ENCODE results near the gene EPHB1.

Gene EPHB1

GRCh38 chr3:135161425-135161824 is 366.4 kb downstream of the EPHB1 start:
- no peak for DNase-seq (ENCODE audit: low spot score)

GRCh38 chr3:135163701-135164100 is 368.6 kb downstream of the EPHB1 start:
- DNase-seq (ENCODE audit: low spot score), result no peak

GRCh38 chr3:135165260-135165659 is 370.2 kb downstream of the EPHB1 start:
- no peak for DNase-seq (ENCODE audit: low spot score)

GRCh38 chr3:135166266-135166825 is 371.3 kb downstream of the EPHB1 start:
- no peak for DNase-seq (ENCODE audit: low spot score)

GRCh38 chr3:135168822-135169221 is 373.8 kb downstream of the EPHB1 start:
- no peak for DNase-seq (ENCODE audit: low spot score)

- DNase-seq (ENCODE audit: low spot score), result no peak
Observed at GRCh38 chr3:135169651-135170050, 374.6 kb downstream of the EPHB1 start.

- no peak for DNase-seq (ENCODE audit: low spot score)
Observed at GRCh38 chr3:135170732-135171131, 375.7 kb downstream of the EPHB1 start.

GRCh38 chr3:135172191-135172869 is 377.3 kb downstream of the EPHB1 start:
- DNase-seq (ENCODE audit: low spot score), result no peak

- DNase-seq (ENCODE audit: low spot score), result no peak
Observed at GRCh38 chr3:135175728-135176277, 380.7 kb downstream of the EPHB1 start.

- no peak for DNase-seq (ENCODE audit: low spot score)
Observed at GRCh38 chr3:135176881-135177280, 381.8 kb downstream of the EPHB1 start.

- DNase-seq (ENCODE audit: low spot score), result no peak
Observed at GRCh38 chr3:135178566-135178965, 383.5 kb downstream of the EPHB1 start.

GRCh38 chr3:135181408-135181807 is 386.3 kb downstream of the EPHB1 start:
- DNase-seq (ENCODE audit: low spot score), result no peak

- DNase-seq (ENCODE audit: low spot score), result no peak
Observed at GRCh38 chr3:135182364-135182998, 387.4 kb downstream of the EPHB1 start.

- DNase-seq (ENCODE audit: low spot score), result no peak
Observed at GRCh38 chr3:135190658-135191057, 395.6 kb downstream of the EPHB1 start.

- DNase-seq (ENCODE audit: low spot score), result no peak
Observed at GRCh38 chr3:135191708-135192107, 396.6 kb downstream of the EPHB1 start.

GRCh38 chr3:135192929-135193328 is 397.9 kb downstream of the EPHB1 start:
- no peak for DNase-seq (ENCODE audit: low spot score)

- no peak for DNase-seq (ENCODE audit: low spot score)
Observed at GRCh38 chr3:135197246-135197645, 402.2 kb downstream of the EPHB1 start.

GRCh38 chr3:135197856-135198255 is 402.8 kb downstream of the EPHB1 start:
- DNase-seq (ENCODE audit: low spot score), result no peak

- DNase-seq (ENCODE audit: low spot score), result no peak
Observed at GRCh38 chr3:135199137-135199536, 404.1 kb downstream of the EPHB1 start.

GRCh38 chr3:135203026-135203425 is 408.0 kb downstream of the EPHB1 start:
- DNase-seq (ENCODE audit: low spot score), result no peak

GRCh38 chr3:135213213-135213612 is 418.2 kb downstream of the EPHB1 start:
- DNase-seq (ENCODE audit: low spot score), result no peak

GRCh38 chr3:135213822-135214221 is 418.8 kb downstream of the EPHB1 start:
- DNase-seq (ENCODE audit: low spot score), result no peak

GRCh38 chr3:135214400-135214799 is 419.3 kb downstream of the EPHB1 start:
- DNase-seq (ENCODE audit: low spot score), result no peak

Data from left forelimb (tissue), 1 donor.